Naive thymus-derived CD8-positive, alpha-beta T cell (primary cell): ENCODE data around the gene CFL2. TPM values are rescaled to one million over a fixed set of nuclear protein-coding genes. Genes with fewer than 3 reads are reported as not detected.

ENCODE experiments used
- polyA plus RNA-seq, 3 donors: library from polyadenylated mRNA; unstranded; fragments of 300-500 nt; fragmentation: Illumina TruSeq; gene quantifications; one replicate each; pipeline ENCODE4 v1.2.3, GENCODE V29; 2021
- total RNA-seq, 8 experiments: library from RNA in 2 of 8; stranded (reverse) in 2 of 8; gene quantifications; one replicate each; pipeline ENCODE4 v1.2.3 and lab custom pipeline; 2021 to 2026

The CFL2 gene
- total and polyA plus RNA-seq, 5 experiments from 2014 or later = 7.4 to 22.7 (median 15.9) TPM

Other genes starting within 250 kb of the CFL2 start
- gene EAPP, start 174.9 kb downstream of the CFL2 start, total RNA-seq = 10 to 100 TPM; 74.9 to 77.5 TPM
- gene EAPP, start 174.9 kb downstream of the CFL2 start, polyA plus RNA-seq = 100 to 1,000 TPM; 101 to 115 (median 107) TPM
- 10 to 100 TPM; 71.4 to 81.1 TPM for gene SNX6, start 84.4 kb downstream of the CFL2 start, total RNA-seq
- gene SNX6, start 84.4 kb downstream of the CFL2 start, polyA plus RNA-seq = 100 to 1,000 TPM; 113 to 131 (median 126) TPM
- 10 to 100 TPM; 44.5 to 47.5 TPM for gene BAZ1A, start 160.8 kb upstream of the CFL2 start, total RNA-seq
- gene BAZ1A, start 160.8 kb upstream of the CFL2 start, polyA plus RNA-seq = 10 to 100 TPM in 1 of 3 donors, 1 to 10 TPM in 2; 8.5 to 10.7 (median 9.1) TPM